ENCODE results near the gene TADA2A.

Gene TADA2A

GRCh38 chr17:37479025-37479424, 72.3 kb downstream of the TADA2A start:
- Histone ChIP-seq H3K4me3 (ENCODE audit: low read length) (no peak overlapping the region), H3K27ac (ENCODE audit: low read depth, low read length) (no peak overlapping the region), H3K9me3 (ENCODE audit: control insufficient read depth, insufficient read depth, low read length) (no peaks in the 10 kb centered on the region), H3K4me1 (ENCODE audit: control insufficient read depth, low read length) (peaks cover 22% of the 10 kb centered on the region), H3F3A (ENCODE audit: control insufficient read depth, insufficient read depth) (0 out of 2 replicates have a peak, but pooled peaks cover 5% of the 10 kb centered on the region), H3K27me3 (ENCODE audit: control insufficient read depth, low read length) (no peaks in the 10 kb centered on the region), H3K79me2 (ENCODE audit: control insufficient read depth, low read length) (no peaks in the 10 kb centered on the region), H4K20me1 (ENCODE audit: control insufficient read depth, insufficient read depth, low read depth, low read length) (no peaks in the 10 kb centered on the region), H3K4me2 (ENCODE audit: low read length) (no peak overlapping the region), H3K9me2 (replicated peaks; ENCODE audit: control insufficient read depth, low read length) (no peaks in the 10 kb centered on the region), H3K36me3 (ENCODE audit: control insufficient read depth, low read length) (peaks cover 48% of the 10 kb centered on the region)
- TF ChIP-seq, protein P1, sequence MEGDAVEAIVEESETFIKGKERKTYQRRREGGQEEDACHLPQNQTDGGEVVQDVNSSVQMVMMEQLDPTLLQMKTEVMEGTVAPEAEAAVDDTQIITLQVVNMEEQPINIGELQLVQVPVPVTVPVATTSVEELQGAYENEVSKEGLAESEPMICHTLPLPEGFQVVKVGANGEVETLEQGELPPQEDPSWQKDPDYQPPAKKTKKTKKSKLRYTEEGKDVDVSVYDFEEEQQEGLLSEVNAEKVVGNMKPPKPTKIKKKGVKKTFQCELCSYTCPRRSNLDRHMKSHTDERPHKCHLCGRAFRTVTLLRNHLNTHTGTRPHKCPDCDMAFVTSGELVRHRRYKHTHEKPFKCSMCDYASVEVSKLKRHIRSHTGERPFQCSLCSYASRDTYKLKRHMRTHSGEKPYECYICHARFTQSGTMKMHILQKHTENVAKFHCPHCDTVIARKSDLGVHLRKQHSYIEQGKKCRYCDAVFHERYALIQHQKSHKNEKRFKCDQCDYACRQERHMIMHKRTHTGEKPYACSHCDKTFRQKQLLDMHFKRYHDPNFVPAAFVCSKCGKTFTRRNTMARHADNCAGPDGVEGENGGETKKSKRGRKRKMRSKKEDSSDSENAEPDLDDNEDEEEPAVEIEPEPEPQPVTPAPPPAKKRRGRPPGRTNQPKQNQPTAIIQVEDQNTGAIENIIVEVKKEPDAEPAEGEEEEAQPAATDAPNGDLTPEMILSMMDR (IDR thresholded peaks at IDR 0.05; ENCODE audit: low read depth, low read length, poor library complexity, severe bottlenecking), result no peak
- TF ChIP-seq EZH2phosphoT487 (IDR thresholded peaks at IDR 0.05; ENCODE audit: borderline replicate concordance, low read length), result no peak

DNA sequence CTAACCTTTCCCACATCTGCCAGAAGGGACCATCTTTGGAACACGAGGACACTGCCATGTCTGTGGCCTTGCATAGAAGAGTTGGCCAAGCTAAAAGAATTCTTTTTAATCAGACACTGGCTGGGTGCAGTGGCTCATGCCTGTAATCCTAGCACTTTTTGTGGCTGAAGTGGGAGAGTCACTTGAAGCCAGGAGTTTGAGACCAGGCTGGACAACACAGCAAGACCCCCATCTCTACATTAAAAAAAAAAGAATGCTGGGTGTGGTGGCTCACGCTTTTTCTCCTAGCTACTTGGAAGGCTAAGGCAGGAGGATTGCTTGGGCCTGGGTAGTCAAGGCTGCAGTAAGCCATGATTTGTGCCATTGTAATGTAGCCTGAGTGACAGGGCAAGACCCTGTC, 73.7 kb downstream of the TADA2A start:
- Histone ChIP-seq H4K20me1 (ENCODE audit: control insufficient read depth, insufficient read depth, low read depth, low read length) (no peaks in the 10 kb centered on the region), H3K4me3 (ENCODE audit: low read length) (no peak overlapping the region), H3K4me2 (ENCODE audit: low read length) (no peak overlapping the region), H3K27me3 (ENCODE audit: control insufficient read depth, low read length) (no peaks in the 10 kb centered on the region), H3F3A (ENCODE audit: control insufficient read depth, insufficient read depth) (0 out of 2 replicates have a peak, but pooled peaks cover 5% of the 10 kb centered on the region), H3K9me2 (replicated peaks; ENCODE audit: control insufficient read depth, low read length) (no peaks in the 10 kb centered on the region), H3K36me3 (ENCODE audit: control insufficient read depth, low read length) (peaks cover 40% of the 10 kb centered on the region), H3K9me3 (ENCODE audit: control insufficient read depth, insufficient read depth, low read length) (no peaks in the 10 kb centered on the region), H3K79me2 (ENCODE audit: control insufficient read depth, low read length) (no peaks in the 10 kb centered on the region), H3K27ac (ENCODE audit: low read depth, low read length) (no peak overlapping the region), H3K4me1 (ENCODE audit: control insufficient read depth, low read length) (peaks cover 22% of the 10 kb centered on the region)
- TF ChIP-seq, protein P1 (IDR thresholded peaks at IDR 0.05; ENCODE audit: low read depth, low read length, poor library complexity, severe bottlenecking), result no peak

- TF ChIP-seq EZH2phosphoT487 (IDR thresholded peaks at IDR 0.05; ENCODE audit: borderline replicate concordance, low read length), result no peak
- TF ChIP-seq, protein P1 (IDR thresholded peaks at IDR 0.05; ENCODE audit: low read depth, low read length, poor library complexity, severe bottlenecking), result no peak
- H3K4me2 ChIP-seq (ENCODE audit: low read length), result no peak overlapping the region
- H3K4me3 ChIP-seq (ENCODE audit: low read length), result no peak overlapping the region
- peaks cover 33% of the 10 kb centered on the region for H3K36me3 ChIP-seq (ENCODE audit: control insufficient read depth, low read length)
- no peaks in the 10 kb centered on the region for H3K27me3 ChIP-seq (ENCODE audit: control insufficient read depth, low read length)
- H3K27ac ChIP-seq (ENCODE audit: low read depth, low read length), result no peak overlapping the region
- no peaks in the 10 kb centered on the region for H3K9me2 ChIP-seq (replicated peaks; ENCODE audit: control insufficient read depth, low read length)
- no peaks in the 10 kb centered on the region for H3K9me3 ChIP-seq (ENCODE audit: control insufficient read depth, insufficient read depth, low read length)
- peaks cover 22% of the 10 kb centered on the region for H3K4me1 ChIP-seq (ENCODE audit: control insufficient read depth, low read length)
- H3K79me2 ChIP-seq (ENCODE audit: control insufficient read depth, low read length), result no peaks in the 10 kb centered on the region
- H3F3A ChIP-seq (ENCODE audit: control insufficient read depth, insufficient read depth), result 0 out of 2 replicates have a peak, but pooled peaks cover 6% of the 10 kb centered on the region
- H4K20me1 ChIP-seq (ENCODE audit: control insufficient read depth, insufficient read depth, low read depth, low read length), result no peaks in the 10 kb centered on the region
Observed at GRCh38 chr17:37481001-37481665, 74.4 kb downstream of the TADA2A start.
